H1 (cell line): ENCODE results near the gene NKD2. TPM values are rescaled to one million over a fixed set of nuclear protein-coding genes. Genes with fewer than 3 reads are reported as not detected.

ENCODE experiments used
- CTCF ChIA-PET: fragments of 300-600 bp; sonication (Branson Sonifier 250); formaldehyde crosslinking; loops from one replicate; lab custom pipeline; 2021; ENCODE audit not compliant: partially characterized antibody; lab: Charles Lee
- POLR2A ChIA-PET: fragments of 300-600 bp; sonication (Branson Sonifier 250); formaldehyde crosslinking; loops from one replicate; lab custom pipeline; 2021; ENCODE audit warnings: inconsistent platforms; ENCODE audit not compliant: partially characterized antibody; lab: Charles Lee
- DNase-seq, 2 experiments: peaks; one replicate each; pipeline versions ENCODE4 v3.0.0 to v3.0.0-alpha.2; 2010 to 2022; ENCODE audit warnings: low spot score in 2 of 2, low read depth in 1 of 2, mixed read lengths in 1 of 2
- FAIRE-seq: peaks from 2 replicates; lab custom pipeline; 2011; peaks lifted over from hg19 to GRCh38; lab: Jason Lieb, UNC
- H2AFZ ChIP-seq: 2 replicates; pipeline ENCODE4 v1.8.1; 2012; ENCODE audit warnings: low read length, inconsistent platforms
- H2AK5ac ChIP-seq: 2 replicates; pipeline ENCODE4 v1.6.1; 2013; ENCODE audit warnings: low read depth, low read length
- H2BK120ac ChIP-seq: replicated peaks from 2 replicates; pipeline ENCODE3; 2013; ENCODE audit warnings: low read depth, low read length, inconsistent platforms
- H2BK12ac ChIP-seq: 2 replicates; pipeline ENCODE4 v1.6.1; 2013; ENCODE audit warnings: low read depth, low read length
- H2BK15ac ChIP-seq: 2 replicates; pipeline ENCODE4 v1.6.1; 2013; ENCODE audit warnings: low read length
- H2BK20ac ChIP-seq: 2 replicates; pipeline ENCODE4 v1.6.1; 2013; ENCODE audit warnings: low read length
- H2BK5ac ChIP-seq: 2 replicates; pipeline ENCODE4 v1.6.1; 2013; ENCODE audit warnings: low read depth, low read length
- H3K14ac ChIP-seq: 2 replicates; pipeline ENCODE4 v1.6.1; 2013; ENCODE audit warnings: inconsistent platforms; ENCODE audit not compliant: insufficient read length
- H3K18ac ChIP-seq: 2 replicates; pipeline ENCODE4 v1.6.1; 2013; ENCODE audit warnings: low read length; ENCODE audit errors: extremely low read depth
- H3K23ac ChIP-seq: 2 replicates; pipeline ENCODE4 v1.6.1; 2013; ENCODE audit warnings: inconsistent platforms; ENCODE audit not compliant: insufficient read length
- H3K23me2 ChIP-seq: 2 replicates; pipeline ENCODE4 v1.6.1; 2013; ENCODE audit warnings: low read depth, low read length
- H3K27ac ChIP-seq: 2 replicates; pipeline ENCODE4 v1.6.1; 2011; ENCODE audit warnings: low read depth, low read length, inconsistent platforms
- H3K27me3 ChIP-seq, 4 experiments: replicated peaks in 1 of 4; 1 replicate in 1 of 4; 2 replicates in 3 of 4; pipeline versions ENCODE4 v1.6.1 to v1.8.1; 2011 to 2013; ENCODE audit warnings: low read length in 3 of 4, mild to moderate bottlenecking in 3 of 4, inconsistent platforms in 2 of 4, mixed read lengths in 2 of 4, moderate library complexity in 1 of 4; ENCODE audit not compliant: control insufficient read depth in 3 of 4, insufficient read depth in 3 of 4; ENCODE audit errors: extremely low read depth in 1 of 4
- H3K36me3 ChIP-seq, 4 experiments: 2 replicates each; pipeline versions ENCODE4 v1.6.1 to v1.8.1; 2011 to 2013; ENCODE audit warnings: mild to moderate bottlenecking in 4 of 4, low read length in 3 of 4, moderate library complexity in 2 of 4, control low read depth in 1 of 4, inconsistent platforms in 1 of 4; ENCODE audit not compliant: insufficient read depth in 4 of 4, control insufficient read depth in 2 of 4
- H3K4ac ChIP-seq: replicated peaks from 2 replicates; pipeline ENCODE3; 2013; ENCODE audit warnings: low read length, low read depth, mixed read lengths, inconsistent platforms; ENCODE audit not compliant: insufficient read length
- H3K4me1 ChIP-seq, 4 experiments: replicated peaks in 1 of 4; 1 replicate in 1 of 4; 2 replicates in 3 of 4; pipeline versions ENCODE4 v1.6.1 to v1.8.1; 2011 to 2013; ENCODE audit warnings: low read length in 3 of 4, inconsistent platforms in 2 of 4, mixed read lengths in 1 of 4; ENCODE audit not compliant: insufficient read depth in 4 of 4, control insufficient read depth in 3 of 4
- H3K4me2 ChIP-seq, 2 experiments: 2 replicates each; pipeline versions ENCODE4 v1.6.1 to v1.8.1; 2011 to 2013; ENCODE audit warnings: low read depth in 2 of 2, low read length in 2 of 2, control low read depth in 1 of 2, inconsistent platforms in 1 of 2, mild to moderate bottlenecking in 1 of 2; ENCODE audit not compliant: insufficient read depth in 1 of 2
- H3K4me3 ChIP-seq, 4 experiments: fragments of 200-600, 300-600 bp in 1 of 4; sonication (generic), shearing (Covaris generic), sonication (Bioruptor Twin) in 1 of 4; 2 replicates each; pipeline versions ENCODE4 v1.5.1 to v1.8.1; 2011 to 2016; ENCODE audit warnings: low read length in 4 of 4, low read depth in 3 of 4, control low read depth in 2 of 4, inconsistent platforms in 2 of 4, mild to moderate bottlenecking in 2 of 4, mixed read lengths in 1 of 4, moderate library complexity in 1 of 4; ENCODE audit not compliant: insufficient read depth in 2 of 4; ENCODE audit errors: extremely low read depth in 1 of 4
- H3K56ac ChIP-seq: replicated peaks from 2 replicates; pipeline ENCODE3; 2013; ENCODE audit warnings: low read depth, mild to moderate bottlenecking, mixed read lengths, low read length, inconsistent platforms; ENCODE audit not compliant: insufficient read length
- H3K79me1 ChIP-seq: 2 replicates; pipeline ENCODE4 v1.6.1; 2013; ENCODE audit warnings: low read depth, low read length, control low read depth
- H3K79me2 ChIP-seq, 2 experiments: 2 replicates each; pipeline versions ENCODE4 v1.6.1 to v1.8.1; 2012 to 2013; ENCODE audit warnings: low read length in 2 of 2, mild to moderate bottlenecking in 2 of 2, inconsistent platforms in 1 of 2; ENCODE audit not compliant: insufficient read depth in 2 of 2, control insufficient read depth in 1 of 2
- H3K9ac ChIP-seq, 4 experiments: replicated peaks in 1 of 4; 1 replicate in 1 of 4; 2 replicates in 3 of 4; pipeline versions ENCODE4 v1.6.1 to v1.8.1; 2011 to 2013; ENCODE audit warnings: low read depth in 3 of 4, low read length in 3 of 4, control low read depth in 2 of 4, mild to moderate bottlenecking in 2 of 4, moderate library complexity in 2 of 4, inconsistent platforms in 1 of 4; ENCODE audit errors: extremely low read depth in 1 of 4
- H3K9me3 ChIP-seq, 2 experiments: 2 replicates each; pipeline versions ENCODE4 v1.6.1 to v1.8.1; 2012 to 2013; ENCODE audit warnings: mild to moderate bottlenecking in 2 of 2, moderate library complexity in 2 of 2, control low read depth in 1 of 2, inconsistent platforms in 1 of 2, low read depth in 1 of 2, low read length in 1 of 2, mixed read lengths in 1 of 2; ENCODE audit not compliant: insufficient read depth in 2 of 2
- H4K20me1 ChIP-seq, 2 experiments: replicated peaks in 1 of 2; 2 replicates each; pipeline versions ENCODE3 to v1.8.1; 2011 to 2013; ENCODE audit warnings: inconsistent platforms in 2 of 2, low read length in 2 of 2, mild to moderate bottlenecking in 1 of 2; ENCODE audit not compliant: insufficient read depth in 2 of 2, control insufficient read depth in 1 of 2
- H4K5ac ChIP-seq: 2 replicates; pipeline ENCODE4 v1.6.1; 2013; ENCODE audit warnings: low read length, low read depth, mixed read lengths, inconsistent platforms; ENCODE audit not compliant: insufficient read length
- H4K8ac ChIP-seq: 2 replicates; pipeline ENCODE4 v1.8.0; 2013; ENCODE audit warnings: mild to moderate bottlenecking, moderate library complexity, low read length, inconsistent platforms; ENCODE audit not compliant: insufficient read depth; ENCODE audit errors: extremely low read depth
- H4K91ac ChIP-seq: replicated peaks from 2 replicates; pipeline ENCODE3; 2013; ENCODE audit warnings: low read length, mixed read lengths, inconsistent platforms; ENCODE audit not compliant: insufficient read length
- BACH1 ChIP-seq: IDR thresholded peaks from 2 replicates; pipeline ENCODE4 v1.6.1; 2012; ENCODE audit warnings: low read length, improper control_type of control experiment
- RXRA ChIP-seq: IDR thresholded peaks from 2 replicates; pipeline ENCODE4 v1.6.1; 2011; ENCODE audit warnings: low read depth, mild to moderate bottlenecking, low read length, moderate library complexity; ENCODE audit not compliant: insufficient read depth
- TAF7 ChIP-seq: optimal IDR thresholded peaks from 2 replicates; pipeline ENCODE3; 2011; ENCODE audit warnings: low read depth, mild to moderate bottlenecking, inconsistent platforms, low read length, moderate library complexity, borderline replicate concordance
- WGBS, 2 experiments: shearing (Covaris generic) in 1 of 2; methylation state at CpG; one replicate each; pipeline versions ENCODE4 v1.1.6 to v1.1.7; 2013 to 2015; ENCODE audit warnings: low lambda C conversion rate in 2 of 2, mixed read lengths in 2 of 2, inconsistent platforms in 1 of 2, low coverage in 1 of 2, missing lambda C conversion rate in 1 of 2; ENCODE audit not compliant: insufficient replicate concordance in 2 of 2, insufficient coverage in 1 of 2, insufficient read length in 1 of 2; ENCODE audit errors: extremely low coverage in 1 of 2, missing lambda C conversion rate in 1 of 2; 5-methylcytosine and 5-hydroxymethylcytosine counted together
- polyA plus RNA-seq, 7 experiments: library from polyadenylated mRNA; depleted of rRNA in 3 of 7; stranded (reverse) in 5 of 7; unstranded in 2 of 7; fragments of >200 nt in 5 of 7; fragments of 200-250 nt in 2 of 7; gene quantifications; 1 replicate in 5 of 7; 2 replicates in 1 of 7; 4 replicates in 1 of 7; pipeline versions ENCODE4 v1.2.1 to v1.2.3, GENCODE V29; 2011 to 2013; ENCODE audit warnings: missing spikeins in 2 of 7, mixed read lengths in 2 of 7
- total RNA-seq: library from RNA; stranded (reverse); fragmentation: NEBNext Ultra II Directional; extraction: Animal tissue kit (Norgen Biotek cat#: 25700); gene quantifications from 2 replicates; pipeline ENCODE4 v1.2.1, GENCODE V29; 2021

Gene NKD2
- total and polyA plus RNA-seq, 2 of the 8 experiments (the other 6 are each of a cell fraction or from before 2014, with no cell fraction given): 5.5 to 7.9 TPM

DNA sequence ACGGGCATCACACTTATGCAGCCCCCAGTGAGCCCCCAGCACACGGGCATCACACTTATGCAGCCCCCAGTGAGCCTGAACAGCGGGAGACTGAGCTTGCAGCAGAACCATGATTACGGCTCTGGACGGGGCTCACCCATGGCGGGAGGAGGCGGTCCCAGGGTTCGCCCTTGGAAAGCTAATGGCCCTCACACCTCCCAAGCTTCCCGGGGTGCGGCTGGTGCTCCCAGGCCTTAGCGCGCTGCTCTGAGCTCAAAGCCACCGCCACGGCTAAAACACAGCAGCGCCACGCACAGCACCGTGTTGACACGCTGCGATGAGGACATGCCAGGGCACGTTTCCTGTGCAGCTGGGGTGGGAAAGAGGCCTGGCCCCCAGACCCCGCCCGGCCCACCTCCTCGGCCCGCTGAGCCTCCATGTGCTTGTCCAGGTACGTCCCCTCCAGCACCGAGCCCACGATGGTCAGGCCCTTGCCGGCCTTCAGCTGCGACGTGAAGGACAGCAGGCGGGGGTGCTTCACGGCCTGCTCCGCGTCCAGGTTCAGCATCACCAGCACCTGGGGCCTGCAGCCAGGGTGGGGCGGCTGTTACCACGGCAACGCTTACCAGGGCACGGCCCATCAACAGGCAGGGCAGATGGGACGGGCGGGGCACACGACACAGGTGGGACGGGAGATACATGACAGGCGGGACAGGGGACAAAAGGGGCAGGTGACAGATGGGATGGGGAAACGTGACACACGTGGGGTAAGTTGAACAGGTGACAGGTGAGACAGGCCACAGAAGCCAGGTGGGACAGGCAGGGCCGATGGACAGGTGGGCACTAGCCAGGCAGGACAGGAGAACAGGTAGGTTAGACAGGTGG is 64.9 kb downstream of the NKD2 start:
- Histone ChIP-seq H3K36me3 (peaks cover 3 to 33% (median 10%) of the 10 kb centered on the region in 4 experiments; a peak in 5 of 8 replicates), H3K56ac (no peak overlapping the region), H2BK5ac (peak overlapping the region; percentile 46; the same call in 1 of the 2 replicates), H3K23ac (no peak overlapping the region), H3K4ac (peak overlapping the region; percentile 38), H3K18ac (peak overlapping the region; percentile 19; the same call in 1 of the 2 replicates), H2AK5ac (no peak overlapping the region), H3K4me3 (no peak overlapping the region), H4K5ac (peak overlapping the region; percentile 10), H2AFZ (no peak overlapping the region), H3K9me3 (no peaks in the 10 kb centered on the region), H3K79me1 (peaks cover 5% of the 10 kb centered on the region), H2BK15ac (no peak overlapping the region), H3K27ac (peak overlapping the region; percentile 42; the same call in 1 of the 2 replicates), H3K4me2 (no peak overlapping the region), H2BK12ac (0 out of 2 replicates have a peak overlapping the region, but pooled peaks have one; percentile 50), H3K79me2 (peaks cover 0 to 6% of the 10 kb centered on the region in 2 experiments; a peak in 1 of 4 replicates), H3K4me1 (no peaks in the 10 kb centered on the region; a peak in 3 of 7 replicates), H3K23me2 (no peaks in the 10 kb centered on the region), H3K14ac (no peak overlapping the region), H3K27me3 (no peaks in the 10 kb centered on the region), H4K8ac (no peak overlapping the region; the same call in 1 of the 2 replicates), H2BK20ac (no peak overlapping the region), H2BK120ac (no peak overlapping the region), H4K91ac (peak overlapping the region; percentile 73), H4K20me1 (peaks cover 3 to 13% of the 10 kb centered on the region in 2 experiments), H3K9ac (no peak overlapping the region)
- TF ChIP-seq BACH1 (no peak), TAF7 (no peak), RXRA (no peak)
- ChIA-PET CTCF (interaction anchor here (1.1 kb wide), 1 partner anchor 94 kb away, joined by 7 read pairs; no protein-coding TSS in a partner anchor), POLR2A (interaction anchor here (0.8 kb wide), 1 partner anchor 86 kb away, joined by 4 read pairs; no protein-coding TSS in a partner anchor)
- WGBS, 2 experiments: 93% methylated on average over 40 of the region's 46 CpGs; no CpG with 5 or more reads in 1 of the 2 experiments
- DNase-seq: no peak
- no peak for FAIRE-seq
